ENCODE data around the gene PAWR.

Gene PAWR, protein sequence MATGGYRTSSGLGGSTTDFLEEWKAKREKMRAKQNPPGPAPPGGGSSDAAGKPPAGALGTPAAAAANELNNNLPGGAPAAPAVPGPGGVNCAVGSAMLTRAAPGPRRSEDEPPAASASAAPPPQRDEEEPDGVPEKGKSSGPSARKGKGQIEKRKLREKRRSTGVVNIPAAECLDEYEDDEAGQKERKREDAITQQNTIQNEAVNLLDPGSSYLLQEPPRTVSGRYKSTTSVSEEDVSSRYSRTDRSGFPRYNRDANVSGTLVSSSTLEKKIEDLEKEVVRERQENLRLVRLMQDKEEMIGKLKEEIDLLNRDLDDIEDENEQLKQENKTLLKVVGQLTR

DNA sequence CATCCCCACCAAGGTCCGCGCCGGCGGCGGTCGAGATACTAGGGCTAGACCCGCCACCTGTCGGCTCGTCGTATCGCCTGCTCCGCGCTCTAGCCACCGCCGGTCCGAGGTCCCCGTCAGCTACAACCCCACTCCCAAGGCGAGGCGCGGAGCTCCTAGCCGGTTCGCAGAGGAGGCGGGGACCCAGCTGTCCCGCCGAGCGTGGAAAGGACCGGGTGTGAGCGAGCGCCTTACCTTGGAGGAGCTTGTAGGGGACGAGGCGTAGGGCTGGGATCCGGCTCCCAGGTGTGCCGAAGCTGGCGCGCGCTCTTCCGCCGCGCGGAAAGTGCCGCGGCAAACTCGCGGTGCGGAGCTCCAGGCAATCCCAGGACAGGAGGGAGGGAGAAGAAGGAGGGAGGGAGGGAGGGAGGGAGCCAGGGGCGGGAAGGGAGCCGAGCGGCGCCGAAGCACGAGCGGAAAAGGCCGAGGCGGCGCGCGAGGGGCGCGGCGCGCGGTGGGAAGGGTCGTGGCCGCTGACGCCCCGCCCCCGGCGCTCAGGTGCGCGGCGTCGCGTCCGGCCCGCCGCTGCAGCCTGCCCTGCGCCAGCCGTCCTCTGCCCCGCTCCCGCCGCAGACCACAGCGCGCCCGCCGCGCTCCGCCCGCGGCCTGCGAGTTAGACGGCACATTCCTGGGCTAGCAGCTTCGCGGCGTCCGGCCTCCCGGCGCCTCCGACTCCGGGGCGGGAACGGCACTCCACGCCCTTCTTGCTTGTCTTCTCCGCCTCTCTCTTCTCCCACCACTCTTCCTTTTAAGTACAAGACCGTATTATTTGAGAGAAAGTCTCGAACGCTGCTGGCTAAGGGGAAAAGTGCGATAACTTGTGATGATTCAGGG, at the start of gene PAWR:
TSS of gene PAWR (minus strand) at position 327 of the 873 bp plus-strand sequence. CDS start 720 bp downstream, outside the sequence.
- peak within 1 kb of the TSS; percentile 99 for H3K4me3 ChIP-seq (ENCODE audit: control insufficient read depth, low read depth, low read length)
- TF ChIP-seq, protein P1, sequence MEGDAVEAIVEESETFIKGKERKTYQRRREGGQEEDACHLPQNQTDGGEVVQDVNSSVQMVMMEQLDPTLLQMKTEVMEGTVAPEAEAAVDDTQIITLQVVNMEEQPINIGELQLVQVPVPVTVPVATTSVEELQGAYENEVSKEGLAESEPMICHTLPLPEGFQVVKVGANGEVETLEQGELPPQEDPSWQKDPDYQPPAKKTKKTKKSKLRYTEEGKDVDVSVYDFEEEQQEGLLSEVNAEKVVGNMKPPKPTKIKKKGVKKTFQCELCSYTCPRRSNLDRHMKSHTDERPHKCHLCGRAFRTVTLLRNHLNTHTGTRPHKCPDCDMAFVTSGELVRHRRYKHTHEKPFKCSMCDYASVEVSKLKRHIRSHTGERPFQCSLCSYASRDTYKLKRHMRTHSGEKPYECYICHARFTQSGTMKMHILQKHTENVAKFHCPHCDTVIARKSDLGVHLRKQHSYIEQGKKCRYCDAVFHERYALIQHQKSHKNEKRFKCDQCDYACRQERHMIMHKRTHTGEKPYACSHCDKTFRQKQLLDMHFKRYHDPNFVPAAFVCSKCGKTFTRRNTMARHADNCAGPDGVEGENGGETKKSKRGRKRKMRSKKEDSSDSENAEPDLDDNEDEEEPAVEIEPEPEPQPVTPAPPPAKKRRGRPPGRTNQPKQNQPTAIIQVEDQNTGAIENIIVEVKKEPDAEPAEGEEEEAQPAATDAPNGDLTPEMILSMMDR (IDR thresholded peaks at IDR 0.05; ENCODE audit: control insufficient read depth, insufficient read depth, low read depth, low read length, missing control alignments), result peak; percentile 16
- DNase-seq (ENCODE audit: low read depth), result peak; percentile 72

DNA sequence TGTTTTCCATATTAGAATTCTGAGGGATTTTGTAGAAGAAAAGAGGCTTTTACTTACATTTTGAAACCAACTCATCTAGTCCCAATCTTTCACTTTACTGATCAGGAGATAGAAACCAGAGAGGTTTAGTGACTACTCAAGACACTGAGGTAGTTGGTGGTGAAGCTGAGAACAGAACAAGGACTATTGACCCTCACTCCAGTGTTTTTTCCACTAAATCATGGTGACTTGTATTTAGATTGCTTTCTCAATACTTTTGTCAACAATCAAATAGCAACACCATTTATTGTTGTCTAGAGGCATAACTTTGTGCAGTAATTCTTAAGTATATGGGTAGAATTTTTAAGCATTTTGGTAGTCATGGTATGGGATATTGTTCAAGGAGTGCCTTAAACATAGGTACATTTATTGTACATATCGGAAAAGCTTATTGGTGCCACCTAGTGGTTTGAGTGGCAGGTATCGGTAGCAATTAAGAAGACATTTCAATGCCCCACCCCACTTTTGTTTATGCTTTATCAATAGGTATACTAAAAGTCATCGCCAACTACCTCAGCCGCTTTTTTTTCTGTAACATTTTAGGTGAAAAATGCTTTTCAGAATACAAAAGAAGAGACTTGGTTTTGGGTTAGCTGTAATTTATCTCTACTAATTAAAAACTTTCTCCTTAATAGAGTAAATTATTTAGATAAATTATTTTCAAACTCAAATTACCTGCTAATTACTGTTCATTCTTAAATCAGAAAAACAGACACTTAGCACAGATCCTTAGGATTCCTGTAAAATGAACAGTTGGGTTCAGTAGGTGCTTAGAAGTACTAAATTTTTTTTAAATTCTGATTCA, 47.3 kb upstream of the PAWR start:
- peak; percentile 29 for DNase-seq (ENCODE audit: low read depth)
- TF ChIP-seq, protein P1 (IDR thresholded peaks at IDR 0.05; ENCODE audit: control insufficient read depth, insufficient read depth, low read depth, low read length, missing control alignments), result peak; percentile 61
- H3K4me3 ChIP-seq (ENCODE audit: control insufficient read depth, low read depth, low read length), result no peak overlapping the region

DNA sequence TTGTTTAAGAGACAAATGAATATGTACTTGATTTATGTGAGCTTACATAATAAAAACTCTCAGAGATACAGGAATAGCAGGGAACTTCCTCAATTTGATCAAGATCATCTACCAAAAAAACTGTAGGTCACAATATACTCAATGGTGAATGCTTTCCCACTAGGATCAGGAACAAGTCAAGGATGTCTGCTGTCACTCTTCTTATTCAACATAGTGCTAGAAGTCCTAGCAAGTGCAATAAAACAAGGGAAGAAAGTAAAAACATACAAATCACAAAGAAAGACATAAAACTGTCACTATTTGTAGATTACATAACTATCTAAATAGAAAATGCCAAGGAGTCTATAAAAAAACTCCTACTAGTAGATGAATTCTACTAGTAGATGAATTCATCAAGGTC, 41.9 kb upstream of the PAWR start:
- no peak overlapping the region for H3K4me3 ChIP-seq (ENCODE audit: control insufficient read depth, low read depth, low read length)
- TF ChIP-seq, protein P1 (IDR thresholded peaks at IDR 0.05; ENCODE audit: control insufficient read depth, insufficient read depth, low read depth, low read length, missing control alignments), result no peak
- DNase-seq (ENCODE audit: low read depth), result no peak

DNA sequence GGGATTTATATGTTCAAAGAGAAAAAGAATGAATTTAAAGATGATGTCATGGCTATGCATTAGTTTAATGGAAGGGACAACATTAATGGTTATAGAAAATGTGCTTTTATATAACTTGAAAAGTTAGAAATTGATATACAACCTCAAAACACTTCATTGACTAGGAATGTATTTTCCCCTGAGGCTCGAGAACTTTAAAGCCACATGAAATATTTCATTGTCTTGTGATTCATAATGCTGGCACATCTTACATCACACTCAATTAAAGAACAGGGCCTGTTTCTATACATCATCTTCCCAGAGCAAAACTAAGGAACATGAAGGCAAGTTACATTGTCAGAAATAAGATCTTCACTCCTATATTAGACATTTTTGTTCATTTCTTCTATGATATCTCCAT, 35.2 kb upstream of the PAWR start:
- DNase-seq (ENCODE audit: low read depth), result peak; percentile 45
- no peak overlapping the region for H3K4me3 ChIP-seq (ENCODE audit: control insufficient read depth, low read depth, low read length)
- TF ChIP-seq, protein P1 (IDR thresholded peaks at IDR 0.05; ENCODE audit: control insufficient read depth, insufficient read depth, low read depth, low read length, missing control alignments), result no peak

DNA sequence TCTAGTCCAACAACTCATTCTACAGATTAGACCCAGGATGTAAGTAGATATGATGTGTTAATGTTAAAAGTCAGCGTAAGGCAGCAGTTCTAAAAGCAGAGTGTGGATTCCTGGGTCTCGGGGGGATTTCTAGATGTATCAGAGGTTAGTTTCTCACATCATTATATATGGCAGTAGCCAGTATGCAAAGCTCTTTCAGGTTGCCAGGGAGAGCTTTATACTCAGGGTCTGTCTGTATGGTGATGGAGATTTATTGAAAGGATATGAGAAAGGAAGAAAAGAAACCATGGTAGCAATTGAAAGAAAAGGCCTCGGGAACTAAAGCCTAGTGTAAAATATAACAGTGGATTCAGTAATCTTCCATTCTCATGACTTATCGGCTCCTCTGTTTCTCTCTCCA, 26.2 kb upstream of the PAWR start:
- TF ChIP-seq, protein P1 (IDR thresholded peaks at IDR 0.05; ENCODE audit: control insufficient read depth, insufficient read depth, low read depth, low read length, missing control alignments), result no peak
- DNase-seq (ENCODE audit: low read depth), result no peak
- H3K4me3 ChIP-seq (ENCODE audit: control insufficient read depth, low read depth, low read length), result no peak overlapping the region

DNA sequence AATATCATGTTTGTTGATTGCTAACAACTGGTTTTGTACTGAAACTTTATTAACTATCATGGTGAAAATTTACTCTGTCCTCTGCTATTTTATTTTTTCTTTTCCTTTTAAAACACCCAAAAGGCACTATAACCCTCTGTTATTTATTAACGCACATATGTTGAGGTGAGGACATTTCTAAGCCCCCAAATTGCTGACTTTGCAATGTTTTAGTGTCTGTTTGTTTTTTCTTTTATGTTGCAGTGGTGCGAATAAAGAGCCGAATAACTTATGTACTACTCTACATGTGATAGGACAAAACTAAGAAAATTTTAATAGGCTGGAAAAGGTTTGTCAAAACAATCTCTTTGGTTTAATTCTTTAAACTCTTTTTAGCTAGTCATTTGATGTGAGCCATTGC, 24.5 kb upstream of the PAWR start:
- H3K4me3 ChIP-seq (ENCODE audit: control insufficient read depth, low read depth, low read length), result no peak overlapping the region
- DNase-seq (ENCODE audit: low read depth), result no peak
- TF ChIP-seq, protein P1 (IDR thresholded peaks at IDR 0.05; ENCODE audit: control insufficient read depth, insufficient read depth, low read depth, low read length, missing control alignments), result no peak
